DMS 273 (cell line): ENCODE data around the gene NHSL2.
A peak's percentile ranks its signal among the peaks of the same experiment; 100 is the strongest.
"Not testable (repeated sequence)": the region's sequence is repeated elsewhere in the genome, so short reads cannot be mapped to it uniquely, and the experiment has no call there.

ENCODE experiments used
- DNase-seq: peaks from one replicate; lab custom pipeline; 2025; ENCODE audit not compliant: unreplicated experiment; lab: John Stamatoyannopoulos, UW

NHSL2 gene

GRCh38 chrX:72158773-72159172, 248.1 kb downstream of the NHSL2 start:
- DNase-seq, result no peak

DNA sequence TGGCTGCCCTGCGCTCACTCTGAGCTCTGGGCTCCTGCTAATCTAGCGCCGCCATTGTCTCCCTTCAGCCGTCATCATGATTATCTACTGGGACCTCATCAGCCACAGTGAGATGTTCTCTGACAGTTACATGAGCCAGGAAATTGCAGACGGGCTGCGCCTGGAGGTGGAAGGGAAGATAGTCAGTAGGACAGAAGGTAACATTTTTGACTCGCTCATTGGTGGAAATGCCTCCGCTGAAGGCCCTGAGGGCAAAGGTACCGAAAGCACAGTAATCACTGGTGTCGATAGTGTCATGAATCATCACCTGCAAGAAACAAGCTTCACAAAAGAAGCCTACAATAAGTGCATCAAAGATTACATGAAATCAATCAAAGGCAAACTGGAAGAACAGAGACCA, 249.1 kb downstream of the NHSL2 start:
- DNase-seq, result no peak

GRCh38 chrX:72165551-72165950, 254.9 kb downstream of the NHSL2 start:
- DNase-seq, result no peak

- no peak for DNase-seq
These were observed 258.5 kb downstream of the NHSL2 start for GRCh38 chrX:72169008-72169728.

GRCh38 chrX:72176289-72176688, 265.6 kb downstream of the NHSL2 start:
- DNase-seq, result not testable (repeated sequence)

DNA sequence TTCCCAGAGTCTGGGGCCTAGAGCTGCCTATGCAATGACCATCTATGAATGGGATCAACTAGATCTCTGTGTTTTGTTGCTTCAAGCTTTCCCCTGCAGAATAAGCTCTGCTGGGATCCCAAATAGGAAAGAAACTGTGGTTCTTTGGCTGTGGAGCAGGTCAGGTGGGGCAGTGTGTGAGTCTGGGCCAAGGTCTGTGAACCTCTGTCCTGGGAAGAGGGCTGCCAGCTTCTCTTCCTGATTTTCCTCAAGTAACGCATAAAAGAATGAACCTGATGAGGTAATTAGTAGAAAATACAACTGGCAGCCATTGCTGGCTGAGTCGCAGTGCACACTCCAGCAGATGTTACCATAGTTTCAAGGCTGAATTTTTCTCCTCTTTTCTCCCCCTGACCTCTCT, 266.3 kb downstream of the NHSL2 start:
- no peak for DNase-seq

DNA sequence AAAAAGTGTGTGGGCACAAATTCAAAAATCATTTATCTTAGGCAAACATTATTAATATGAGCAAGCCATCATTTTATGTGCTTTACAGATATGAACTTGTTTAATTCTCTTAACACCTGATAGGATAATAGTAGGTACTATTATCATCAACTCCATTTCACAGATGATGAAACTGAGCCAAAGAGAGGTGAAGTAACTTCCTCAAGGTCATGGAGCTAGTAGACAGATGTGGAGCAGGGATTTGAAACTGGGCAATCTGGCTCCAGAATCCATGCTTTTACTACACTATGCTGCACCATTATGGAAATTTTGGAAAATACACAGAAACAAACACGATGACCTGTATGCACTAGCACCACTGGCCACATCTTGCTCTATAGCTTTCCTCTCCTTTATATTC, 269.9 kb downstream of the NHSL2 start:
- peak; percentile 34 for DNase-seq

GRCh38 chrX:72181178-72182125, 270.8 kb downstream of the NHSL2 start, which contains the start of gene PIN4:
Gene PIN4 (plus strand): TSS chrX:72181757. CDS start chrX:72181786, 29 bp downstream.
- DNase-seq, result peak; percentile 98

- no peak for DNase-seq
These were observed 272.3 kb downstream of the NHSL2 start for GRCh38 chrX:72182924-72183323.

- DNase-seq, result no peak
These were observed 291.3 kb downstream of the NHSL2 start for GRCh38 chrX:72201836-72202536.
